Left lung (tissue), 10 donors: ENCODE measurements around the gene AMBRA1. TPM values are rescaled to one million over a fixed set of nuclear protein-coding genes. Genes with fewer than 3 reads are reported as not detected.
A peak's percentile ranks its signal among the peaks of the same experiment; 100 is the strongest.

ENCODE experiments used
- ATAC-seq: fragments of 200-7000 bp; cut with Tn5 transposase; one replicate; pipeline ENCODE4 v1.9.1; 2020; ENCODE audit warnings: moderate library complexity
- DNase-seq, 4 donors: peaks; one replicate each; pipeline ENCODE4 v3.0.0-alpha.2; 2013 to 2020
- H3K27ac ChIP-seq, 2 donors: fragments of 200-600 bp; sonication (generic) in 1 of 2; one replicate each; pipeline versions ENCODE4 v1.5.0 to v1.8.0; 2020 to 2021
- H3K27me3 ChIP-seq, 2 donors: fragments of 200-600 bp; sonication (generic) in 1 of 2; one replicate each; pipeline versions ENCODE4 v1.5.0 to v1.8.0; 2020 to 2021
- H3K36me3 ChIP-seq, 2 donors: fragments of 200-600 bp; sonication (generic) in 1 of 2; one replicate each; pipeline versions ENCODE4 v1.5.0 to v1.8.0; 2020 to 2021
- H3K4me1 ChIP-seq, 2 donors: fragments of 200-600 bp; one replicate each; pipeline ENCODE4 v1.8.0; 2021
- H3K4me3 ChIP-seq, 2 donors: fragments of 200-600 bp; sonication (generic) in 1 of 2; one replicate each; pipeline versions ENCODE4 v1.5.0 to v1.8.0; 2020 to 2021; ENCODE audit warnings: mild to moderate bottlenecking in 1 of 2
- H3K9me3 ChIP-seq, 2 donors: fragments of 200-600 bp; sonication (generic) in 1 of 2; one replicate each; pipeline versions ENCODE4 v1.5.0 to v1.8.0; 2020 to 2021
- intact Hi-C, 2 donors: fragments of 100-400 bp; cut with DNase I; formaldehyde crosslinking; loops; one replicate each; pipeline versions ENCODE4 v1.11.2 to v1.14.2; 2022
- polyA plus RNA-seq, 6 donors: library from polyadenylated mRNA; unstranded; fragments of 120-200 nt; gene quantifications; one replicate each; pipeline ENCODE4 v1.2.1, GENCODE V29; 2013; ENCODE audit not compliant: insufficient read length in 6 of 6
- total RNA-seq, 2 donors: library from RNA; stranded (reverse); fragmentation: NEBNext Ultra II Directional; extraction: Animal tissue kit (Norgen Biotek cat#: 25700); gene quantifications; one replicate each; pipeline ENCODE4 v1.2.1, GENCODE V29; 2021
- TF ChIP-seq, protein P1 (sequence below), 2 donors: fragments of 200-600 bp; sonication (generic) in 1 of 2; IDR thresholded peaks; one replicate each; pipeline versions ENCODE4 v1.5.0 to v1.8.0; 2021; ENCODE audit warnings: antibody characterized with exemption in 2 of 2
- donor health status: DM: no; HTN: yes; CAD: no.
- donor health status: DM: no; HTN: no; CAD: no.

The AMBRA1 gene
- total and polyA plus RNA-seq, 8 donors, result 20.4 to 28.2 (median 23.7) TPM

- peaks cover 13 to 89% of the 10 kb centered on the region in 2 donors for H3K4me1 ChIP-seq
Observed at GRCh38 chr11:46352063-46352841, 241.6 kb downstream of the AMBRA1 start.

DNA sequence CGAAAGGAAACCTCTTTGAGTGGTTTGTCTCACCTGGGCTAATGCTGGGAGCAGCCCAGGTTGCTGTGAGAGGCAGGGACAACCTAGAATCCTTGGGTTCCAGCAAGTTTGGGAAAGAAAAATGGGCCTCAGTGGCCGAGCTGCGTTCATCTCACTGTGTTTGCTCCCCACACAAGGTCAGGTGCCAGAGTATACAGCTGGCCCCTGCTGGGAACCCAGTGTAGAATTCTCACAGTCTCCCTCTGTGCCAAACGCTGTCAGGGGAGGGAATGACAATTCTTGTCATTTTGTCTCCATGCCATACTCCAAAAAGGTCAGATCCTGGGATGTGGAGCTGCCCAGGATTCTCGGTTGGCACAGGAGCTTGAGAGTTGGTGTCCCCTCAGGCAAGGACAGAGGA lies 242.2 kb downstream of the AMBRA1 start:
- H3K27me3 ChIP-seq, result no peaks in the 10 kb centered on the region
- H3K4me3 ChIP-seq, result no peak overlapping the region
- no peak for ATAC-seq
- peaks cover 13 to 88% of the 10 kb centered on the region in 2 donors for H3K4me1 ChIP-seq
- peaks cover 0 to 4% of the 10 kb centered on the region in 2 donors for H3K36me3 ChIP-seq
- no peaks in the 10 kb centered on the region for H3K9me3 ChIP-seq
- H3K27ac ChIP-seq, result peak overlapping the region in 1 of 2 donors; percentile 26
- intact Hi-C loops, result no loop called here
- no peak for DNase-seq
- TF ChIP-seq, protein P1, sequence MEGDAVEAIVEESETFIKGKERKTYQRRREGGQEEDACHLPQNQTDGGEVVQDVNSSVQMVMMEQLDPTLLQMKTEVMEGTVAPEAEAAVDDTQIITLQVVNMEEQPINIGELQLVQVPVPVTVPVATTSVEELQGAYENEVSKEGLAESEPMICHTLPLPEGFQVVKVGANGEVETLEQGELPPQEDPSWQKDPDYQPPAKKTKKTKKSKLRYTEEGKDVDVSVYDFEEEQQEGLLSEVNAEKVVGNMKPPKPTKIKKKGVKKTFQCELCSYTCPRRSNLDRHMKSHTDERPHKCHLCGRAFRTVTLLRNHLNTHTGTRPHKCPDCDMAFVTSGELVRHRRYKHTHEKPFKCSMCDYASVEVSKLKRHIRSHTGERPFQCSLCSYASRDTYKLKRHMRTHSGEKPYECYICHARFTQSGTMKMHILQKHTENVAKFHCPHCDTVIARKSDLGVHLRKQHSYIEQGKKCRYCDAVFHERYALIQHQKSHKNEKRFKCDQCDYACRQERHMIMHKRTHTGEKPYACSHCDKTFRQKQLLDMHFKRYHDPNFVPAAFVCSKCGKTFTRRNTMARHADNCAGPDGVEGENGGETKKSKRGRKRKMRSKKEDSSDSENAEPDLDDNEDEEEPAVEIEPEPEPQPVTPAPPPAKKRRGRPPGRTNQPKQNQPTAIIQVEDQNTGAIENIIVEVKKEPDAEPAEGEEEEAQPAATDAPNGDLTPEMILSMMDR (IDR thresholded peaks at IDR 0.05), result no peak

More at GRCh38 chr11:46352063-46352841, 241.6 kb downstream of the AMBRA1 start:
- Histone ChIP-seq H3K9me3 (no peaks in the 10 kb centered on the region), H3K27ac (peak overlapping the region in 1 of 2 donors; percentile 33), H3K36me3 (peaks cover 0 to 4% of the 10 kb centered on the region in 2 donors), H3K4me3 (no peak overlapping the region), H3K27me3 (no peaks in the 10 kb centered on the region)
- intact Hi-C loops, result no loop called here
- ATAC-seq (no peak), DNase-seq (peak in 1 of 4 donors; percentile 88)
- TF ChIP-seq, protein P1 (IDR thresholded peaks at IDR 0.05), result peak; percentile 74 to 93

DNA sequence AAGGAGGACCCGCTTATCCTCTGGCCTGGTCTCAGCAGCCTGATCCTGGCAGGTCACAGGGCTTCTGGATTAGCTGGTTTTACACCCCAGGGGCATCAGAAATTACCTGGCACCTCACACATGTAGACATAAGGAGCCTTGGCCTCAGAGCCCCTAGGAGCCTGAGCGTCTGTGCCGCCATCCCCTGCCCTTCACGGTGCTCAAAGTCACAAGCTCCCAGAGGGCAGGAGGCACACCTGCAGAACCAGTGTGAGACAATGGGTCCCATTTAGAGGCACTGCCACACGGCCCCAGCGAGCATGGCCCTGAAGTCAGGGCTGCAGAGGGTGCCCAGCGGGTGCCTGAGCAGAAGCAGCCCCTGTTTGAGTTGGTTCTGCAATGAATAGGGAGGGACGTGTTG lies 242.7 kb downstream of the AMBRA1 start:
- Histone ChIP-seq H3K27me3 (no peaks in the 10 kb centered on the region), H3K36me3 (peaks cover 0 to under 1% of the 10 kb centered on the region in 2 donors), H3K27ac (peak overlapping the region in 1 of 2 donors; percentile 26), H3K9me3 (no peaks in the 10 kb centered on the region), H3K4me3 (no peak overlapping the region), H3K4me1 (peaks cover 13 to 88% of the 10 kb centered on the region in 2 donors)
- intact Hi-C loops, result no loop called here
- DNase-seq, result no peak
- ATAC-seq, result no peak
- TF ChIP-seq, protein P1 (IDR thresholded peaks at IDR 0.05), result no peak

GRCh38 chr11:46350695-46351094 lies 243.1 kb downstream of the AMBRA1 start:
- TF ChIP-seq, protein P1 (IDR thresholded peaks at IDR 0.05), result no peak
- H3K27ac ChIP-seq, result peak overlapping the region in 1 of 2 donors; percentile 26
- H3K36me3 ChIP-seq, result no peaks in the 10 kb centered on the region
- no peaks in the 10 kb centered on the region for H3K9me3 ChIP-seq
- H3K27me3 ChIP-seq, result no peaks in the 10 kb centered on the region
- intact Hi-C loops, result no loop called here
- H3K4me3 ChIP-seq, result no peak overlapping the region
- ATAC-seq, result no peak
- peaks cover 13 to 88% of the 10 kb centered on the region in 2 donors for H3K4me1 ChIP-seq
- DNase-seq, result no peak

- TF ChIP-seq, protein P1 (IDR thresholded peaks at IDR 0.05), result no peak
- intact Hi-C loops, result no loop called here
- Histone ChIP-seq H3K9me3 (no peaks in the 10 kb centered on the region), H3K27me3 (no peaks in the 10 kb centered on the region), H3K4me1 (peaks cover 17 to 93% of the 10 kb centered on the region in 2 donors), H3K27ac (peak overlapping the region in 1 of 2 donors; percentile 69), H3K4me3 (peak overlapping the region in 1 of 2 donors; percentile 88), H3K36me3 (no peaks in the 10 kb centered on the region)
- no peak for ATAC-seq
- no peak for DNase-seq
Observed at GRCh38 chr11:46348566-46349401, 245.0 kb downstream of the AMBRA1 start.
